ENCODE results near the gene DCAF8L2.

The DCAF8L2 gene

DNA sequence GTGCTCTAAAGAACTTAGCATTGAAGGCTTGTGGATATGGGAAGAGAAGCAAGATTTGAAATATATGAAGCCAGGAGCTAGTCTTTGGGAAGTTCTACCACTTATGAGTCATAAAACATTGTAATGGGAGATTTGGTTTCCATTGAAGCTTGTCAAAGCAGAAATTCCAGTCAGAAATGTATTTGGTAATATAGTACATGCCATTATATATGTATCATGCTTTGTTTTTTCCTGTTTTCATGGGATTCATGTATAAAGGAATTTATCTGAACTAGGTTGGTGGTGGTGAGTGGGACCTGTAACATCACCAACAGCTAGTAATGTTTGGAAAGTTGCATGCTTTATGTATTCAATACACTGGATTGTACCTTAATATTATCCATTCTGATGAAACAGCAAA is 14.6 kb upstream of the DCAF8L2 start:
- DNase-seq (ENCODE audit: low read depth): no peak
- no peak overlapping the region for H3K4me3 ChIP-seq (ENCODE audit: low read depth, low read length)
- in situ Hi-C loops (cut with HindIII; ENCODE audit: low sequenced_read_pairs): no loop called here
- TF ChIP-seq, protein P1, sequence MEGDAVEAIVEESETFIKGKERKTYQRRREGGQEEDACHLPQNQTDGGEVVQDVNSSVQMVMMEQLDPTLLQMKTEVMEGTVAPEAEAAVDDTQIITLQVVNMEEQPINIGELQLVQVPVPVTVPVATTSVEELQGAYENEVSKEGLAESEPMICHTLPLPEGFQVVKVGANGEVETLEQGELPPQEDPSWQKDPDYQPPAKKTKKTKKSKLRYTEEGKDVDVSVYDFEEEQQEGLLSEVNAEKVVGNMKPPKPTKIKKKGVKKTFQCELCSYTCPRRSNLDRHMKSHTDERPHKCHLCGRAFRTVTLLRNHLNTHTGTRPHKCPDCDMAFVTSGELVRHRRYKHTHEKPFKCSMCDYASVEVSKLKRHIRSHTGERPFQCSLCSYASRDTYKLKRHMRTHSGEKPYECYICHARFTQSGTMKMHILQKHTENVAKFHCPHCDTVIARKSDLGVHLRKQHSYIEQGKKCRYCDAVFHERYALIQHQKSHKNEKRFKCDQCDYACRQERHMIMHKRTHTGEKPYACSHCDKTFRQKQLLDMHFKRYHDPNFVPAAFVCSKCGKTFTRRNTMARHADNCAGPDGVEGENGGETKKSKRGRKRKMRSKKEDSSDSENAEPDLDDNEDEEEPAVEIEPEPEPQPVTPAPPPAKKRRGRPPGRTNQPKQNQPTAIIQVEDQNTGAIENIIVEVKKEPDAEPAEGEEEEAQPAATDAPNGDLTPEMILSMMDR (IDR thresholded peaks at IDR 0.05; ENCODE audit: low read depth, low read length, missing control alignments): no peak

DNA sequence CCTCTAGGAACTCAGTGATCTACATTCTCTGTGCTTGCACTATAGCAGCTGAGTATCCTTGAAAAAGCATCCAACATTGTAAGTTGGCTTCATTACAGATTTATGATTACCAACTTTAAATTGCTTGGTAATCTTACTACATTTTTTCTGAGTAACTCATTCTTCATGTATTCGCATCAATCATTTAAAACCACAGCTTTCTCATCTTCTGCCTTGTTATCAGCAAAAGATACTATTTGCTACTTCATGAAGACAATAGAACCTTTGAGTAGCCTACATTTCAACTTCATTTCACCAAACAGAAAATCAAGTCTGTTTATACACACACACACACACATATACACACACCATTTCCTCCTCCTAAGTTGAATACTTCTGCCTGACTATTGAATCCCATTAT is 6.2 kb upstream of the DCAF8L2 start:
- in situ Hi-C loops (cut with HindIII; ENCODE audit: low sequenced_read_pairs): no loop called here
- no peak for DNase-seq (ENCODE audit: low read depth)

DNA sequence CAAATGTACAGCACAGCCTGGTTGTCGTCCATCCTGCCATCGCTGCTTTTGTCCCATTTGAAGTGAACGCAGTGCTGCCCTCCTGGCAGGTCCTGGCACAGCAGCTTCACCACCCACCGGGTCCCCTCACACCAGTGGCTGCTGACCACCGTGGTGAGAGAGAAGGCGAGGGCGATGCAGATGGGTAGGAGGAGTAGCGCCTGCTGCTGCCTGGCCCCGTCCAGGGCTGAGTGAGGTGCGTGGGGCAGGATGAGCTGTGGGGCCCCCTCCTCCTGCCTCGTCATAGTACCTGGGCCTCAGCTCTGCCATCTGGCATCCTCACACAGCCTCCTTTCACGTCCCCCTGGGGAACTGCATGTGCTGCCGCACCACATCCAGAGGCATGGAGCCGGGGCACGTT is 1.8 kb downstream of the DCAF8L2 start:
- DNase-seq (ENCODE audit: low read depth): no peak
- TF ChIP-seq, protein P1 (IDR thresholded peaks at IDR 0.05; ENCODE audit: low read depth, low read length, missing control alignments): no peak
- in situ Hi-C loops (cut with HindIII; ENCODE audit: low sequenced_read_pairs): no loop called here
- H3K4me3 ChIP-seq (ENCODE audit: low read depth, low read length): no peak overlapping the region

More for the DNA sequence above, 6.2 kb upstream of the DCAF8L2 start:
- TF ChIP-seq, protein P1 (IDR thresholded peaks at IDR 0.05; ENCODE audit: low read depth, low read length, missing control alignments): no peak
- no peak overlapping the region for H3K4me3 ChIP-seq (ENCODE audit: low read depth, low read length)

DNA sequence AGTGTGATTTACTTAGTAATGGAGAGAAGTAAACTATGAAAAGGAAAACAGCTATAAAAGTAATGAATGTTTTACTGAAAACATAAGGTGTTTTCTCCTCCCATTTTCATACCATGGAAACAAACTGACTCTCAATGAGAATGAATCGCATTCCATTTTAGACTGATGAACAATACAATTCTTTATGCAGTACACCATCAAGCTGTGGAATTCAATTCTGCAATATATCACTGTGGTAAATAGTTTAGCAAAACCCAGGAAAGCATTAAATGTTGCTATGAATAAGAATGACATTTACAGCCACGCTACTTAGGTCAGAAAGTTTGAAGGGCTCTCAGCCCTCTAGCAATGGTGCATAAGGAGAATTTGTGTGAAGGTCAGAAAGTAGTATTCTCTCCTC is 7.4 kb downstream of the DCAF8L2 start:
- in situ Hi-C loops (cut with HindIII; ENCODE audit: low sequenced_read_pairs): no loop called here

DNA sequence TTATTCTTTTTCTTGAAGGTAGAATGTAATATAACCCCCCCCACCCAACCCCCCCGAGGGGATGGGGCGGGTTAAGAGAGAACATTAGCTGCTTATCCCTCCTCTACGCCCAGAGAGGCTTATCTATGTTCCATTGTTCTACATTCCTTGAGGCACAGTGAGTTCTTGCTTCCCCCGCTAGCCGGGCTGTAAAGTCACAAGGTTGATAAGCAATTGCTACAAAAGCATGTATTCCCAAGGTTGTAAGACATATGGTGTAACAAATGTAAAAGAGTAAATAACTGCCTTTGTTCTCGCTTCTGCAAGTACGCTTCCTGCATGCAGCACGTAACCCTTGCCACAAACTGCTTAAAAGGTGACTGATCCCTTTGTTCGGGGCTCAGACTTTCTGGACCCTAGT is 8.2 kb downstream of the DCAF8L2 start:
- TF ChIP-seq, protein P1 (IDR thresholded peaks at IDR 0.05; ENCODE audit: low read depth, low read length, missing control alignments): no peak
- in situ Hi-C loops (cut with HindIII; ENCODE audit: low sequenced_read_pairs): no loop called here
- no peak for DNase-seq (ENCODE audit: low read depth)
- no peak overlapping the region for H3K4me3 ChIP-seq (ENCODE audit: low read depth, low read length)

More for the DNA sequence above, 7.4 kb downstream of the DCAF8L2 start:
- no peak overlapping the region for H3K4me3 ChIP-seq (ENCODE audit: low read depth, low read length)
- no peak for DNase-seq (ENCODE audit: low read depth)
- TF ChIP-seq, protein P1 (IDR thresholded peaks at IDR 0.05; ENCODE audit: low read depth, low read length, missing control alignments): no peak

DNA sequence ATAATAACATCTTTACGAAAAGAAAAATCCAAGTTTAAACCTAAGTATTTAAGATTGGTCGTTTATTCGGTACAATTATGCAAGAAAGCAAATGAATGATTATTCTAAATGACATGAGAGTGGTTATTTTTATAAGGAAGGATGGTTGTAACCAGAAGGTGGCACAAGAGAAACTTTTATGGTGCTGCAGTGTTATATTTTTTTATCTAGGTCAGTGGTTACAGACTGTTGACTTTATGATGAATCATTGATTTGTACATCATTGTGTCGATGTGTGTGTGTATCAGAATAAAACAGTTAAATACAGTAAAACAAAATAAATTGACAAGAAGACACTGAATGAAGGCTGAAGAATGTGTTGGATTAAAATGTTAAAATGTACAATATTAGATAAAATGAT is 9.8 kb downstream of the DCAF8L2 start:
- TF ChIP-seq, protein P1 (IDR thresholded peaks at IDR 0.05; ENCODE audit: low read depth, low read length, missing control alignments): no peak
- DNase-seq (ENCODE audit: low read depth): no peak
- in situ Hi-C loops (cut with HindIII; ENCODE audit: low sequenced_read_pairs): no loop called here
- H3K4me3 ChIP-seq (ENCODE audit: low read depth, low read length): no peak overlapping the region

DNA sequence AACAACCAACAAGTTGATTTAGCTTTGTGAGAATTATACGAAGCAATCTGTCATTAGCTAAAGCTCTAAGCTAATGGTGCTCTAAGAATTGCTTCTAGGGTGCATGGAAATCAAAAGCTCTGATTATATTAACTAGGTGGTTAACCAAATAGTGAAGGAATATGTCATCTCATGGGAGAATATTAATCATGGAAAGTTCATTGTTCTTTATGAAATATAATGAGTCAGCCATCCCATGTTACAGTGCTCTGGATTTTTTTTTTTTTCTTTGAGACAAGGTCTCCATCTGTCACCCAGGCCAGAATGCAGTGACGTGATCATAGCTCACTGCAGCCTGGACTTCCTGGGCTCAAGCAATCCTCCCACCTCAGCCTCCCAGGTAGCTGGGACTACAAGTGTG is 10.5 kb downstream of the DCAF8L2 start:
- TF ChIP-seq, protein P1 (IDR thresholded peaks at IDR 0.05; ENCODE audit: low read depth, low read length, missing control alignments): no peak
- no peak overlapping the region for H3K4me3 ChIP-seq (ENCODE audit: low read depth, low read length)
- in situ Hi-C loops (cut with HindIII; ENCODE audit: low sequenced_read_pairs): no loop called here

More for the DNA sequence above, 10.5 kb downstream of the DCAF8L2 start:
- no peak for DNase-seq (ENCODE audit: low read depth)

Data from astrocyte of the cerebellum (primary cell).